ENCODE results near the gene SERPINA12. TPM values are rescaled to one million over a fixed set of nuclear protein-coding genes. Genes with fewer than 3 reads are reported as not detected.

SERPINA12 gene
- polyA plus RNA-seq, 3 donors: 0.30 to 0.42 (median 0.33) TPM

- DNase-seq (ENCODE audit: extremely low read depth in 1 of 11, low read depth in 9 of 11, low spot score in 4 of 11): no peak
Measured at GRCh38 chr14:94451091-94451771, 58.0 kb downstream of the SERPINA12 start.

GRCh38 chr14:94450722-94451090 lies 58.6 kb downstream of the SERPINA12 start:
- DNase-seq (ENCODE audit: extremely low read depth in 1 of 11, low read depth in 9 of 11, low spot score in 4 of 11): no peak

GRCh38 chr14:94449930-94450329 lies 59.3 kb downstream of the SERPINA12 start:
- no peak for DNase-seq (ENCODE audit: extremely low read depth in 1 of 11, low read depth in 9 of 11, low spot score in 4 of 11)

- DNase-seq (ENCODE audit: extremely low read depth in 1 of 11, low read depth in 9 of 11, low spot score in 4 of 11): peak in 3 of 11 donors; percentile 1 to 22 (median 15)
Measured at GRCh38 chr14:94448071-94448808, 61.0 kb downstream of the SERPINA12 start.

GRCh38 chr14:94447206-94447605 lies 62.1 kb downstream of the SERPINA12 start:
- no peak for DNase-seq (ENCODE audit: extremely low read depth in 1 of 11, low read depth in 9 of 11, low spot score in 4 of 11)

GRCh38 chr14:94446126-94446525 lies 63.1 kb downstream of the SERPINA12 start:
- DNase-seq (ENCODE audit: extremely low read depth in 1 of 11, low read depth in 9 of 11, low spot score in 4 of 11): no peak

- no peak for DNase-seq (ENCODE audit: extremely low read depth in 1 of 11, low read depth in 9 of 11, low spot score in 4 of 11)
Measured at GRCh38 chr14:94445003-94445402, 64.3 kb downstream of the SERPINA12 start.

- no peak for DNase-seq (ENCODE audit: extremely low read depth in 1 of 11, low read depth in 9 of 11, low spot score in 4 of 11)
Measured at GRCh38 chr14:94441531-94442205, 67.6 kb downstream of the SERPINA12 start.

GRCh38 chr14:94441130-94441529 lies 68.1 kb downstream of the SERPINA12 start:
- no peak for DNase-seq (ENCODE audit: extremely low read depth in 1 of 11, low read depth in 9 of 11, low spot score in 4 of 11)

GRCh38 chr14:94439453-94440057 lies 69.7 kb downstream of the SERPINA12 start:
- DNase-seq (ENCODE audit: extremely low read depth in 1 of 11, low read depth in 9 of 11, low spot score in 4 of 11): no peak

Other genes with a start within 250 kb of the SERPINA12 start
- gene SERPINA10, start 216.2 kb downstream of the SERPINA12 start, polyA plus RNA-seq (ENCODE audit: insufficient read length in 3 of 3): under 1 TPM; 0.06 to 0.27 (median 0.11) TPM
- gene SERPINA6, start 186.1 kb downstream of the SERPINA12 start, polyA plus RNA-seq (ENCODE audit: insufficient read length in 3 of 3): 1 to 10 TPM; 4.4 to 7.3 (median 7.1) TPM
- not detected for gene SERPINA2, start 142.8 kb downstream of the SERPINA12 start, polyA plus RNA-seq (ENCODE audit: insufficient read length in 3 of 3)
- gene SERPINA1, start 120.9 kb downstream of the SERPINA12 start, polyA plus RNA-seq (ENCODE audit: insufficient read length in 3 of 3): 10 to 100 TPM; 91.5 to 94.4 (median 91.7) TPM
- not detected for gene SERPINA11, start 56.7 kb downstream of the SERPINA12 start, polyA plus RNA-seq (ENCODE audit: insufficient read length in 3 of 3)
- gene SERPINA9, start 33.3 kb downstream of the SERPINA12 start, polyA plus RNA-seq (ENCODE audit: insufficient read length in 3 of 3): not detected
- gene SERPINA4, start 52.0 kb upstream of the SERPINA12 start, polyA plus RNA-seq (ENCODE audit: insufficient read length in 3 of 3): 1 to 10 TPM in 2 of 3 donors, under 1 TPM in 1; 0.70 to 1.5 (median 1.5) TPM
- gene SERPINA5, start 72.0 kb upstream of the SERPINA12 start, polyA plus RNA-seq (ENCODE audit: insufficient read length in 3 of 3): 10 to 100 TPM; 10.1 to 12.9 (median 10.2) TPM
- under 1 TPM; 0.25 to 0.45 (median 0.29) TPM for gene SERPINA3, start 102.9 kb upstream of the SERPINA12 start, polyA plus RNA-seq (ENCODE audit: insufficient read length in 3 of 3)